HEK293 (cell line): Measurements from ENCODE around the gene SEZ6L.

ENCODE experiments used
- CTCF ChIA-PET: fragments of 350-600 bp; formaldehyde crosslinking; extraction: SDS; loops from one replicate; lab custom pipeline; 2021; ENCODE audit warnings: antibody characterized with exemption; lab: Yijun Ruan, JAX
- POLR2A ChIA-PET: fragments of 300-600 bp; formaldehyde crosslinking; extraction: SDS; loops from one replicate; lab custom pipeline; 2020; ENCODE audit warnings: antibody characterized with exemption, inconsistent platforms; lab: Yijun Ruan, JAX
- H3K27ac ChIP-seq: fragments of 200-500 bp; sonication (Bioruptor generic); 2 replicates; pipeline ENCODE4 v1.5.1; 2014; ENCODE audit warnings: low read depth, low read length, control low read depth, inconsistent platforms; ENCODE audit errors: extremely low read depth
- H3K36me3 ChIP-seq, 2 experiments: fragments of 200-500 bp in 1 of 2; sonication (Bioruptor generic) in 1 of 2; 1 replicate in 1 of 2; 2 replicates in 1 of 2; pipeline ENCODE4 v1.5.1; 2014 to 2017; ENCODE audit warnings: inconsistent platforms in 2 of 2, low read length in 2 of 2; ENCODE audit not compliant: control insufficient read depth in 2 of 2, insufficient read depth in 1 of 2
- H3K4me1 ChIP-seq: fragments of 200-500 bp; sonication (Bioruptor generic); 2 replicates; pipeline ENCODE4 v1.5.1; 2014; ENCODE audit warnings: mild to moderate bottlenecking, low read length, inconsistent platforms; ENCODE audit not compliant: control insufficient read depth, insufficient read depth
- H3K4me3 ChIP-seq: 2 replicates; pipeline ENCODE4 v1.5.1; 2011; ENCODE audit warnings: low read depth, mild to moderate bottlenecking, control low read depth, low read length, moderate library complexity
- H3K9me3 ChIP-seq: fragments of 200-500 bp; sonication (Bioruptor generic); 2 replicates; pipeline ENCODE4 v1.5.1; 2014; ENCODE audit warnings: low read depth, low read length, inconsistent platforms; ENCODE audit not compliant: control insufficient read depth, insufficient read depth
- KLF17 ChIP-seq: fragments of 450-650 bp; formaldehyde crosslinking; IDR thresholded peaks from 2 replicates; pipeline ENCODE4 v1.5.1; 2016; ENCODE audit warnings: missing biosample characterization, missing genetic modification characterization
- PRDM1 ChIP-seq: fragments of 450-650 bp; formaldehyde crosslinking; IDR thresholded peaks from 2 replicates; pipeline ENCODE4; 2016; ENCODE audit warnings: missing biosample characterization, missing genetic modification characterization
- SCRT1 ChIP-seq: fragments of 450-650 bp; formaldehyde crosslinking; IDR thresholded peaks from 2 replicates; pipeline ENCODE4 v1.5.1; 2016; ENCODE audit warnings: missing biosample characterization, missing genetic modification characterization, borderline replicate concordance
- TCF7L2 ChIP-seq: IDR thresholded peaks from 2 replicates; pipeline ENCODE4 v1.6.1; 2011; ENCODE audit warnings: low read depth, mild to moderate bottlenecking, inconsistent platforms, low read length, moderate library complexity, borderline replicate concordance
- ZIC2 ChIP-seq: fragments of 450-650 bp; formaldehyde crosslinking; IDR thresholded peaks from 2 replicates; pipeline ENCODE4 v1.5.1; 2016; ENCODE audit warnings: missing biosample characterization, missing genetic modification characterization
- ZNF140 ChIP-seq: fragments of 450-650 bp; formaldehyde crosslinking; IDR thresholded peaks from 2 replicates; pipeline ENCODE4 v1.5.1; 2016; ENCODE audit warnings: missing biosample characterization, missing genetic modification characterization
- ZNF366 ChIP-seq: fragments of 450-650 bp; formaldehyde crosslinking; conservative IDR thresholded peaks from 2 replicates; pipeline ENCODE4 v1.5.1; 2016; ENCODE audit warnings: missing biosample characterization, missing genetic modification characterization
- ZNF426 ChIP-seq: fragments of 450-650 bp; formaldehyde crosslinking; IDR thresholded peaks from 2 replicates; pipeline ENCODE4 v1.5.1; 2017; ENCODE audit warnings: missing biosample characterization, missing genetic modification characterization, mild to moderate bottlenecking, inconsistent platforms, moderate library complexity
- ZNF473 ChIP-seq: fragments of 450-650 bp; formaldehyde crosslinking; IDR thresholded peaks from 2 replicates; pipeline ENCODE4 v1.5.1; 2017; ENCODE audit warnings: missing biosample characterization, missing genetic modification characterization
- ZNF518A ChIP-seq: fragments of 450-650 bp; formaldehyde crosslinking; conservative IDR thresholded peaks from 2 replicates; pipeline ENCODE4 v1.5.1; 2016; ENCODE audit warnings: low read depth, missing biosample characterization, missing genetic modification characterization
- ZNF549 ChIP-seq: fragments of 450-650 bp; IDR thresholded peaks from 2 replicates; pipeline ENCODE4 v1.5.1; 2018; ENCODE audit warnings: missing biosample characterization, missing genetic modification characterization, mild to moderate bottlenecking, inconsistent platforms, moderate library complexity
- ZNF558 ChIP-seq: fragments of 450-650 bp; formaldehyde crosslinking; IDR thresholded peaks from 2 replicates; pipeline ENCODE4 v1.5.1; 2016; ENCODE audit warnings: missing biosample characterization, missing genetic modification characterization
- ZNF596 ChIP-seq: fragments of 450-650 bp; IDR thresholded peaks from 2 replicates; pipeline ENCODE4 v1.5.0; 2018; ENCODE audit warnings: missing biosample characterization, mild to moderate bottlenecking, missing genetic modification characterization, moderate library complexity
- ZNF623 ChIP-seq: fragments of 450-650 bp; formaldehyde crosslinking; IDR thresholded peaks from 2 replicates; pipeline ENCODE4 v1.5.1; 2016; ENCODE audit warnings: missing biosample characterization, missing genetic modification characterization
- TF ChIP-seq, protein P1 (sequence below): fragments of 450-650 bp; formaldehyde crosslinking; IDR thresholded peaks from 2 replicates; pipeline ENCODE4 v1.5.1; 2016; ENCODE audit warnings: missing biosample characterization, missing genetic modification characterization

The SEZ6L gene

DNA sequence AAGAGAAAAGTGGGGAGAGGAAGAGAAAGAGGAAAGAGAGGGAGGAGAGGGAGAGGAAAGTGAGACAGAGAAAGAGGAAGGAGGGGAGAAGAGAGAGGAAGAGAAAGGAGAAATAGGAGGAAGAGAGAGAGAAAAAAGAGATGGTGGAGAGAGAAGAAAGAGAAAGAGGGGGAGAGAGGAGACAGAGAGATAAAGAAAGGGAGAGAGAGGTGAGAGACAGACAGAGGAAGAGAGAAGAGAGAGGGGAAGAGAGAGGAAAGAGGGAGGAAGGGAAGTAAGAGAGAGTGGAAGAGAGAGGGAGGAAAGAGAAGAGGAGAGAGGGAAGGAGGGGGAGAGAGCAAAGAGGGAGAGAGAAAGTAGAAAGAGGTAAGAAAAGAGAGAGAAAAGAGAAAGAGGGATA lies 9.4 kb upstream of the SEZ6L start:
- no peak overlapping the region for H3K4me3 ChIP-seq
- ChIA-PET CTCF (no interaction called here), POLR2A (no interaction called here)
- H3K27ac ChIP-seq, result no peak overlapping the region
- H3K36me3 ChIP-seq, result no peaks in the 10 kb centered on the region
- TF ChIP-seq ZNF596 (tag by site-specific recombination) (0 out of 2 replicates have a peak, but pooled peaks have one; percentile 20), PRDM1 (peak; percentile 96), ZNF140 (tag by site-specific recombination) (0 out of 2 replicates have a peak, but pooled peaks have one; percentile 4), ZNF366 (tag by site-specific recombination) (peak; percentile 73; the same call in 1 of the 2 replicates)
- TF ChIP-seq, protein P1, sequence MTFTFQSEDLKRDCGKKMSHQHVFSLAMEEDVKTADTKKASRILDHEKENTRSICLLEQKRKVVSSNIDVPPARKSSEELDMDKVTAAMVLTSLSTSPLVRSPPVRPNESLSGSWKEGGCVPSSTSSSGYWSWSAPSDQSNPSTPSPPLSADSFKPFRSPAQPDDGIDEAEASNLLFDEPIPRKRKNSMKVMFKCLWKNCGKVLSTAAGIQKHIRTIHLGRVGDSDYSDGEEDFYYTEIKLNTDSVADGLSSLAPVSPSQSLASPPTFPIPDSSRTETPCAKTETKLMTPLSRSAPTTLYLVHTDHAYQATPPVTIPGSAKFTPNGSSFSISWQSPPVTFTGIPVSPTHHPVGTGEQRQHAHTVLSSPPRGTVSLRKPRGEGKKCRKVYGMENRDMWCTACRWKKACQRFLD, result no peak
- H3K4me1 ChIP-seq, result no peaks in the 10 kb centered on the region
- H3K9me3 ChIP-seq, result no peaks in the 10 kb centered on the region

- CTCF ChIA-PET, result interaction anchor here (0.6 to 0.7 kb wide), 2 partner anchors 168 to 383 kb away, joined by 3 read pairs; no protein-coding TSS in a partner anchor
- H3K4me3 ChIP-seq, result no peak overlapping the region
- H3K36me3 ChIP-seq, result no peaks in the 10 kb centered on the region
- POLR2A ChIA-PET, result no interaction called here
- H3K27ac ChIP-seq, result no peak overlapping the region
- no peaks in the 10 kb centered on the region for H3K9me3 ChIP-seq
- no peaks in the 10 kb centered on the region for H3K4me1 ChIP-seq
- no peak for TF ChIP-seq ZNF549
- no peak for TF ChIP-seq ZNF623 (tag by site-specific recombination)
- no peak for TF ChIP-seq ZNF518A (tag by site-specific recombination)
- 0 out of 2 replicates have a peak, but pooled peaks have one; percentile 33 for TF ChIP-seq TCF7L2
- TF ChIP-seq ZNF426 (tag by site-specific recombination), result no peak
- TF ChIP-seq ZIC2, result peak; percentile 28; the same call in 1 of the 2 replicates
These were observed 7.5 kb upstream of the SEZ6L start for GRCh38 chr22:26161746-26162145.

DNA sequence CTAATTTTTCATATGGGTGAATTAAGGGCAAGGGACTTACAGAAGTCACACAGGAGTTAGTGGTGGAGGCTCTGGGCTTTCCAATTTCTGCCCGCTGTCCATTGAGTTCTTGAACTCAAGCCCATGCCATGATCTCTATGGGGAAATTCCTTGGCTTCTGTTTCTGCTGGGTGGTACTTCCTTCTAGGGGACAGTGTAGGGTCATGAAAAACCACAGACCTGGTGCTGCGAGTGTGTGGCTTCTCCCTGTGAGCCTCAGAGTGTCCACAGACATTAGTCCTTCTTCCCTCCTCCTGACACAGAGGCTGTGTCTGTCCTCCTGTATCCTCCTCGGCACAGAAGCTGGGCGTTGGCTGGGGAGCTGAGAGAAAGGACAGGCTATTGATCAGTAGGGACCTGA lies 6.3 kb upstream of the SEZ6L start:
- Histone ChIP-seq H3K36me3 (no peaks in the 10 kb centered on the region), H3K4me3 (no peak overlapping the region), H3K9me3 (no peaks in the 10 kb centered on the region), H3K27ac (no peak overlapping the region), H3K4me1 (no peaks in the 10 kb centered on the region)
- ChIA-PET CTCF (interaction anchor here (0.8 kb wide), 1 partner anchor 9 kb away, joined by 4 read pairs; no protein-coding TSS in a partner anchor), POLR2A (no interaction called here)
- no peak for TF ChIP-seq ZNF473 (tag by site-specific recombination)
- no peak for TF ChIP-seq ZNF558 (tag by site-specific recombination)
- TF ChIP-seq SCRT1 (tag by site-specific recombination), result no peak
- TF ChIP-seq KLF17 (tag by site-specific recombination), result no peak
- TF ChIP-seq PRDM1, result no peak
- TF ChIP-seq, all 188 proteins: peak for 0
